Measurements from ENCODE around the gene KCMF1.

Gene KCMF1

GRCh38 chr2:85032621-85033020 is 61.7 kb downstream of the KCMF1 start:
- DNase-seq, result no peak

- DNase-seq, result no peak
Measured at GRCh38 chr2:85033388-85033787, 62.4 kb downstream of the KCMF1 start.

- DNase-seq, result no peak
Measured at GRCh38 chr2:85034158-85034557, 63.2 kb downstream of the KCMF1 start.

GRCh38 chr2:85037622-85038021 is 66.7 kb downstream of the KCMF1 start:
- no peak for DNase-seq

GRCh38 chr2:85042330-85042729 is 71.4 kb downstream of the KCMF1 start:
- no peak for DNase-seq

- DNase-seq, result no peak
Measured at GRCh38 chr2:85048534-85048933, 77.6 kb downstream of the KCMF1 start.

- DNase-seq, result no peak
Measured at GRCh38 chr2:85049236-85049635, 78.3 kb downstream of the KCMF1 start.

GRCh38 chr2:85053802-85054201 is 82.8 kb downstream of the KCMF1 start:
- DNase-seq, result no peak

- DNase-seq, result no peak
Measured at GRCh38 chr2:85057226-85057962, 86.4 kb downstream of the KCMF1 start.

- DNase-seq, result no peak
Measured at GRCh38 chr2:85061896-85062295, 90.9 kb downstream of the KCMF1 start.

- DNase-seq, result no peak
Measured at GRCh38 chr2:85062565-85062964, 91.6 kb downstream of the KCMF1 start.

- DNase-seq, result no peak
Measured at GRCh38 chr2:85063981-85064599, 93.1 kb downstream of the KCMF1 start.

- no peak for DNase-seq
Measured at GRCh38 chr2:85064927-85065577, 94.1 kb downstream of the KCMF1 start.

- DNase-seq, result no peak
Measured at GRCh38 chr2:85066006-85066740, 95.2 kb downstream of the KCMF1 start.

GRCh38 chr2:85066874-85067351 is 96.0 kb downstream of the KCMF1 start:
- DNase-seq, result peak; percentile 70 to 76

GRCh38 chr2:85071096-85071495 is 100.1 kb downstream of the KCMF1 start:
- no peak for DNase-seq

- DNase-seq, result no peak
Measured at GRCh38 chr2:85073033-85073432, 102.1 kb downstream of the KCMF1 start.

GRCh38 chr2:85076618-85077274 is 105.8 kb downstream of the KCMF1 start:
- DNase-seq, result no peak

GRCh38 chr2:85077859-85078419 is 107.0 kb downstream of the KCMF1 start:
- no peak for DNase-seq

GRCh38 chr2:85078536-85078935 is 107.6 kb downstream of the KCMF1 start:
- DNase-seq, result no peak

GRCh38 chr2:85083092-85083491 is 112.1 kb downstream of the KCMF1 start:
- no peak for DNase-seq

- no peak for DNase-seq
Measured at GRCh38 chr2:85085563-85085962, 114.6 kb downstream of the KCMF1 start.
